OCI-LY3 (cell line): ENCODE results near the gene GATA5.

Experiments
- H2AFZ ChIP-seq: fragments of 200-600, 300-600 bp; shearing (Covaris generic); 2 replicates; pipeline ENCODE4 v1.6.0; 2014; ENCODE audit warnings: antibody characterized with exemption, low read depth, low read length
- H3K27ac ChIP-seq: fragments of 200-600, 300-600 bp; sonication (generic); 2 replicates; pipeline ENCODE4 v1.5.1; 2014; ENCODE audit warnings: mild to moderate bottlenecking, low read length, moderate library complexity, mixed read lengths
- H3K27me3 ChIP-seq: fragments of 200-600, 300-600 bp; sonication (generic); 2 replicates; pipeline ENCODE4 v1.6.1; 2014; ENCODE audit warnings: low read depth, low read length, mixed read lengths
- H3K36me3 ChIP-seq: fragments of 200-600, 300-600 bp; sonication (generic); replicated peaks from 2 replicates; pipeline ENCODE3; 2014; ENCODE audit warnings: low read depth, low read length, mixed read lengths
- H3K4me1 ChIP-seq: fragments of 300-600, 200-600 bp; sonication (generic); 2 replicates; pipeline ENCODE4 v1.6.1; 2014; ENCODE audit warnings: low read length, mixed read lengths
- H3K4me2 ChIP-seq: fragments of 200-600, 300-600 bp; sonication (generic); 2 replicates; pipeline ENCODE4 v1.6.1; 2014; ENCODE audit warnings: low read length, mixed read lengths
- H3K4me3 ChIP-seq: fragments of 300-600, 200-600 bp; sonication (generic); 2 replicates; pipeline ENCODE4 v1.5.1; 2014; ENCODE audit warnings: antibody characterized with exemption, mild to moderate bottlenecking, low read length, moderate library complexity
- H3K79me2 ChIP-seq: fragments of 300-600, 200-600 bp; shearing (Covaris generic); 2 replicates; pipeline ENCODE4 v1.6.1; 2014; ENCODE audit warnings: mild to moderate bottlenecking, low read length, mixed read lengths
- H3K9ac ChIP-seq: fragments of 300-600, 200-600 bp; shearing (Covaris generic); 2 replicates; pipeline ENCODE4 v1.6.0; 2014; ENCODE audit warnings: mild to moderate bottlenecking, low read length, moderate library complexity
- H3K9me3 ChIP-seq: fragments of 200-600, 300-600 bp; shearing (Covaris generic); 2 replicates; pipeline ENCODE4 v1.6.1; 2014; ENCODE audit warnings: low read length, mixed read lengths; ENCODE audit not compliant: insufficient read depth
- H4K20me1 ChIP-seq: fragments of 200-600, 300-600 bp; sonication (generic); 2 replicates; pipeline ENCODE4 v1.6.1; 2016; ENCODE audit warnings: low read length, mixed read lengths; ENCODE audit not compliant: insufficient read depth
- CTCF ChIP-seq: fragments of 200-600, 300-600 bp; sonication (generic); IDR thresholded peaks from 2 replicates; pipeline ENCODE4 v1.5.1; 2014; ENCODE audit warnings: antibody characterized with exemption, low read length, low read depth
- EZH2phosphoT487 ChIP-seq: fragments of 200-600 bp; shearing (Covaris generic); IDR thresholded peaks from 2 replicates; pipeline ENCODE4 v1.6.1; 2018; ENCODE audit warnings: antibody characterized with exemption, mixed run types, low read depth

GATA5 gene

GRCh38 chr20:62475027-62475771, 596 bp downstream of the GATA5 start:
- Histone ChIP-seq H2AFZ (no peak overlapping the region), H3K4me3 (no peak overlapping the region)

GRCh38 chr20:62474604-62475026, 1.2 kb downstream of the GATA5 start:
- no peak overlapping the region for H2AFZ ChIP-seq
- H3K4me1 ChIP-seq = no peaks in the 10 kb centered on the region
- no peak overlapping the region for H3K4me3 ChIP-seq
- H3K36me3 ChIP-seq = no peaks in the 10 kb centered on the region
- TF ChIP-seq EZH2phosphoT487 = no peak
- no peak for TF ChIP-seq CTCF
- no peaks in the 10 kb centered on the region for H4K20me1 ChIP-seq
- peaks cover 13% of the 10 kb centered on the region; the same call in 1 of the 2 replicates for H3K27me3 ChIP-seq
- H3K9me3 ChIP-seq = no peaks in the 10 kb centered on the region
- H3K27ac ChIP-seq = no peak overlapping the region
- no peak overlapping the region for H3K4me2 ChIP-seq
- no peaks in the 10 kb centered on the region for H3K79me2 ChIP-seq
- H3K9ac ChIP-seq = no peak overlapping the region

More at GRCh38 chr20:62475027-62475771, 596 bp downstream of the GATA5 start:
- H3K79me2 ChIP-seq = no peaks in the 10 kb centered on the region
- H3K27me3 ChIP-seq = peaks cover 15% of the 10 kb centered on the region; the same call in 1 of the 2 replicates
- H3K27ac ChIP-seq = no peak overlapping the region
- H4K20me1 ChIP-seq = no peaks in the 10 kb centered on the region
- H3K36me3 ChIP-seq = no peaks in the 10 kb centered on the region
- TF ChIP-seq CTCF = no peak
- TF ChIP-seq EZH2phosphoT487 = no peak
- H3K9me3 ChIP-seq = no peaks in the 10 kb centered on the region
- H3K4me1 ChIP-seq = peaks cover 1% of the 10 kb centered on the region
- no peak overlapping the region for H3K4me2 ChIP-seq
- no peak overlapping the region for H3K9ac ChIP-seq

DNA sequence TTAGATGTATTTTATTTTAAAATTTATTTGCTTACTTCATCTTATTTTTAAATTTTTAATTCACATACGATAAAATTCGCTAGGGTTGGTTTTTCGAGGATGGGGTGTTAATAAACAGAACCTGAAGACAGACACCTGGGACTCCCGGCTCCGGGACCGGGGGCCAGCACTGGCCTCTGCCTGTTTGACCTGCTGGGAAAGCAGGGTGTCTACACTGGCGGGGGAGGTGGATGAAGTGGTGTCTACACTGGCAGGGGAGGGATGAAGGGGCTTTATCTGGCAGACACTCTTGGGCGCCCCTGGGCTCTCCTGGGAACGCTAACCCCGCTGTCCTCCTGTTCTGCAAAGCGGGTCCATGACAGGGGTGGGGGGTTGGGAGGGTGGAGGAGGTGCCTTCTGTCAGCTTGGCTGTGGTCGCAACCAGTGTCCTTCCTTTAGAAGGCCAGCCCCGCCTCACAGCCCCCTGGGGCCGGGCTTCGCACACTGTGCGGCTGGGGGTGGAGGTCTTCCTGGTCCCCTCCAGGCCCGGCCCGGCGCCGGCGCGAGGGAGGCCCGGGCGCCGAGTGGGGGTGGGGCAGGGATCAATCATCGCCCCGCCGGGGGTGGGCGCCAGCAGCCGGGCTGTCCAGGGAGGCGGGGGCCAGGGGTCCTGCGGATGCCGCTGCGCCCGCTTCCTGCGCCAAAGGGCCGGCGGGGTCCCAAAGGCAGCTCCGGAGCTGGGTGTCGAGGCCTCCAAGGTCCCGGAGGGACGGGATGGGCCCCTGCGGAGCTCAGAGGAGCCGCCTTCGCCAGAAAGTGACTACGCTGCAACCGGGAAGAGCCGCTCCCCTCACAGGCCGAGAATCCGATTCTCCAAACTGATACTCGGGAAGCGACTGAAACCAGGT, 1.8 kb downstream of the GATA5 start:
- TF ChIP-seq CTCF = no peak
- TF ChIP-seq EZH2phosphoT487 = no peak
- no peak overlapping the region for H3K4me3 ChIP-seq

DNA sequence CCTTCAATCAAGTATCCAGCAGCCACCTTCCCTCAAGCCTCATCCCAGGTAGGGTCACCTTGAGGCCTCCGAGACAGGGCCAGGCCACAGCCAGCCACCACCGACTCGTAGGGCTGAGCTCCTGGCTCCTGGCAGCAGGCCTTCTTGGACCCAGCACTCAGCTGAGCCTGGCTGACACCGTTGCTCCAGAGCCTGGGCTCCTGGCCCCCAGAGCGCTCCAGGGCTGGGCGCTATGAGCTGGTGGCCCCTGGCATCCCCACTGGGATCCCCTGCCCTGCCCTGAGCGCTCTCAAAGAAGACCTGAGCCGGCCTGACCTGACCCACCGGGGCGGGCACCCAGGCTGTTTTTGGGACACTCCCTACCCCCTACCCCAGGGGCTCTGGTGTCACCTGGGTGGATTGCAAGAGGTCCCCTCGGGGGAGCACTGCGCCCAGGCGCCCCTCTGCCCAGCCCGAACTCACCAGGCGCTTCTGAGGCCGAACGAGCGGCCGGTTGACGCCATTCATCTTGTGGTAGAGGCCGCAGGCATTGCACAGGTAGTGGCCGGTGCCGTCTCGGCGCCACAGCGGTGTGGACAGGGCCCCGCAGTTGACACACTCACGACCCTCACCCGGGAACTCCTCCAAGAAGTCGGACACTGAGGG, 2.7 kb downstream of the GATA5 start:
- Histone ChIP-seq H3K9ac (no peak overlapping the region), H3K79me2 (no peaks in the 10 kb centered on the region), H3K4me1 (no peaks in the 10 kb centered on the region), H3K9me3 (no peaks in the 10 kb centered on the region), H2AFZ (no peak overlapping the region), H4K20me1 (no peaks in the 10 kb centered on the region), H3K27ac (no peak overlapping the region), H3K4me3 (no peak overlapping the region), H3K4me2 (no peak overlapping the region), H3K27me3 (peaks cover 12% of the 10 kb centered on the region), H3K36me3 (no peaks in the 10 kb centered on the region)
- TF ChIP-seq CTCF (no peak), EZH2phosphoT487 (no peak)

More for the DNA sequence above, 1.8 kb downstream of the GATA5 start:
- no peaks in the 10 kb centered on the region for H3K36me3 ChIP-seq
- H4K20me1 ChIP-seq = no peaks in the 10 kb centered on the region
- H3K4me1 ChIP-seq = no peaks in the 10 kb centered on the region
- H3K79me2 ChIP-seq = no peaks in the 10 kb centered on the region
- no peaks in the 10 kb centered on the region for H3K9me3 ChIP-seq
- no peak overlapping the region for H2AFZ ChIP-seq
- H3K4me2 ChIP-seq = no peak overlapping the region
- no peak overlapping the region for H3K27ac ChIP-seq
- H3K27me3 ChIP-seq = peaks cover 11% of the 10 kb centered on the region
- H3K9ac ChIP-seq = no peak overlapping the region
